Stimulated activated CD8-positive, alpha-beta memory T cell treated with anti-CD3 and anti-CD28 coated beads, Interleukin-15, amount 100 ng/mL, for 1 hour (primary cell): ENCODE data around the gene DCAF6.

Experiments used
- DNase-seq: peaks from one replicate; pipeline ENCODE4 v3.0.0-alpha.2; 2020; ENCODE audit warnings: low read depth

Gene DCAF6

DNA sequence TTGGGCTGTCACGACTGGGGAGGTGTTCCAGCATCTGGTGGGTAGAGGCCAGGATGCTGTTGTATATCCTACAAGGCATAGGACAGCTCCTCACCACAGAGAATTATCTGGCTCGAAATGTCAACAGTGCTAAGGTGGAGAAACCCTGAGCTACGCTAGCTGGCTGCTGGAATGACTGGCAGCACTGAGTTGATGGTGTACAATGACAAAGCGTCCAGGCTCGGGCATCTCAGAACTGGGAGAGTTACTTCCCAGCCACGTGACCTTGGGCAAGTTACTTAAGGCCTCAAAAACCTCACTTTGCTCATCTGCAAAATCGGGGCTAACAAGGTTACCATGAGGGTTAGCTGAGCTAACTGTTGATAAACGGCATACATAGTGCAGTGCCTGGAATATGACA is 164.9 kb downstream of the DCAF6 start:
- no peak for DNase-seq

DNA sequence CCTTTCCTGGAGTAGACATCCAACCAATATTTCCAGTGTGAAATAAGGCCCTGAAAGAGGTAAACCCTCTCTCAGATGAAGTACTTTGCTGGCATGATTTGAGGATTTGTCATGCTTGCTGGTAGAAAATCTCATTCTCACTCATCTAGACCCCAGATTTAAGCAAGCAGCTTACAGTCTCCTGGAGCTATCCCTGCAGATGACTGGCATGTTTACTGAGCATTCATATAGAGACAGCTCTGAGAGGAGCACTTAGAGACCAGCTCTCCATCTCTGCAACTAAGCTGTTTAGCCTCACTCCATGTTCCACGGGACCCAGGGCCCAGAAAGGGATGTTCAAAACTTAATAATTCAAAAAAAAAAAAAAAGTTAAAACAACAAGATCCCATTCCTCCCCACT is 166.0 kb downstream of the DCAF6 start:
- DNase-seq = no peak

DNA sequence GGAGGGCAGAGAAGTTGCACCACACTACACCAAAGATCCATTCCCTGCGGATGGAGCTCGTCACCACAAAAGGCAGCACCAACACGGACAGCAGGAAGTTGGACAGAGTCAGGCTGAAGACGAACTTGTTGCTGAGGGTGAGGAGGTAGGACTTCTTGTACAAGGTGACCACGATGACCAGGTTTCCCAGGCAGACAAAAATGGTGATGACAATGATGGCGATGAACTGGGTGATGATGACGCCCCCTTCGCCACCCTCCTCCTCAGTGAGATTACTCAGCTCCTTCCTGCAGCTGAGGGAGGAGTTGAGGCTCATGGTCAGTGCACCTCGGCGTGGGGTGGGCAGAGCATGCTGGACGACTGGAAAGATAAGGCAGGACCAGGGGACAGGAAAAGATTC is 168.1 kb downstream of the DCAF6 start:
- DNase-seq = no peak

DNA sequence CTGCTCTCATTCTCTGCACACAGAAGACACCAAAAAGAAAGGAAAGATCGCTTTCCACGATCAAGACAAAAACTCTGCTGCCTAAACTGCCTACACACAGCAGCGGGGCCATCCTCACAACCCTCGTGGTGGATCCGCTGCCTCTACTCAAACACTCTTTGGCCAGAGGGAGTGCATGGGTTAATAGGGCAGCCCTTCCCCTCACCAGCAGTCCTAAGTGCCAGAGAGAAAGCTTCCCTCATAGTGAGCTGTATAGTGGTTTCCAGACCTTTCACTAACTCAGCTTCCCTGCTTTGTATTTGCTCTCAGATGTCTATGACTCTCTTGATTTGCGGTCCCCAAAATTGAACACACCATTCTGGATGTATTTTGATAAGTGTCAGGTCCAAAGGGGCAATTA is 169.4 kb downstream of the DCAF6 start:
- DNase-seq = no peak

DNA sequence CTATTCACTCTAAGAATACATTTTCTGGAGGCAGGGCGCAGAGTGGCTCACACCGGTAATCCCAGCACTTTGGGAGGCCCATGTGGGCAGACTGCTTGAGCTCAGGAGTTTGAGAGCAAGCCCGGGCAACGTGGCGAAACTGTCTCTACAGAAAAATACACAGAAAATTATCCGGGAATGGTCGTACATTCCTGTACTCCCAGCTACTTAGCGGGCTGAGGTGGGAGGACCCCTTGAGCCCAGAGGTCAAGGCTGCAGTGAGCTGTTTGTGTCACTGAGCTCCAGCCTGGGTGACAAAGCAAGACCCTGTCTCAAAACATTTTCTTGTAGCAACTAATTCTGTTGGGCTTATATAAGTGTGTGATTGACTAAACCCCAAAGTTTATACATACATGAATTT is 169.8 kb downstream of the DCAF6 start:
- no peak for DNase-seq

DNA sequence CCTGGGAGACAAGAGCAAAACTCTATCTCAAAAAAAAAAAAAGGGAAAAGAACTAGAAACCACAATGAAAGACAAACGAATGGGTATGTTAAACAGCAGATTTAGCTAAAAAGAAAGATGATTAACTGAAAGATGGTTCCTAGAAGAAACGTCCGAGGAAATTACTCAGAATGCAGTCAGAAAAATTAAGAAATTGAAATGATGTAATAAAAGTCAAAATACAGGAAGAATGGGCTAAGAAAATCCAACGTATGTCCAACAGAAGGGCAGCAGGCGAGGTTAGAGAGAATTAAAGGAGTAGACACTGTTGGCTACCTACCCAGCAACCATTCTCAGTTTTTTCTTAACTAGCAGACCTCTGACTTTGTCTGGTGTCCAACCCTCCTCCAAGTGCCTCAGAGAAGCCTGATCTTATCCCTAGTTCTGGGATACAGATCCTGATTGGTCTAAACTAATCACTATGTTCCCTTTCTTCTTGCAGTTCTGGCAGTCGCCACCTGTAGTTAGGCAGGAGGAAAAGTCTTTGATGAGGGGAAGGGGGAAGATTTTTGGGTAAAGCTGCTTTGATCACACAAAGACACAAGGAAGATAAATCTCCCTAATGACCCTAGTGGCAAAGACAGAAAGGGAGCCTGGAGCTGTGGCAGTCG is 174.5 kb downstream of the DCAF6 start:
- no peak for DNase-seq

DNA sequence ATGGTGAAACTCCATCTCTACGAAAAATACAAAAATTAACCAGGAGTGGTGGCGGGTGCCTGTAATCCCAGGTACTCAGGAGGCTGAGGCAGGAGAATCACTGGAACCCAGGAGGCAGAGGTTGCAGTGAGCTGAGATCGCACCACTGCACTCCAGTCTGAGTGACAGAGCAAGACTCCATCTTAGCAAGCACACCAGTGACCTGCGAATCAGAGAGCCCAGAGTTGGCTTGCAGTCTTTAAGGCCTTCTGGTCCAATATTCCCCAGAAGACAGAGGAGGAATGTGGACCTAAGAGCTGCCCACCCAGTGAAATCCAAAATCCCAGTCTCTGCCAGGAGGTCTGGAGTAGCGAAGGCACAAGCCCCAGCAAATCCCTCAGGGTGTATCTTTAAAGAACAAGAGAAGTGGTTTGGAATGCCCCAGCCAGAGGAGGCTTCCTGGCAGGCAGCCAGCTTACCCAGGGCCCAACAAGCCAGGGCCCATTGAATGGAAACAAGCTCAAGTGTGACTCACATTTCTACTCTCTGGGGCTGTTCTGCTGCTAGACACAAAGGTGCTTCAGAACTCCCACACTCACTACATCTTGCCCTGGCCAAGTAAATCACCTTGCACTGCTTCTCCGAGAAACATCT is 176.3 kb downstream of the DCAF6 start:
- DNase-seq = no peak

DNA sequence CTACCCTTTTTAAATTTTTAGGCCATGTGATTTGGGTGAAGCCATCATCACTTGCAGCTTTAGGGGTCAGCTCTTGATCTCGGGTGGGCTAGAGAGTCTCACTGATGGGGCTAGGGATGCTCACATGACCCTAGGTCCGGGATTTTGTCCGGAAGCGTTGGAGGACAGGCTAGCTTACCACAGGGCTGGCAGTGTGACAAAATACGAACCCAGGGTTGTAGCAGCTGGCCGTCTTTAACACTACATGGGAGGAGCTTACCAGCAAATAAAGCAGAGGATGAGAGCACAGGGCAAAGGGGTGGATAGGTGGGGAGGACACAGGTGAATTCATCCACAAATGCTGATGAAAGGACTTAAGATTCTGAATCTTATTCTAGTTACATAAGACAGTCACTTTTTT is 178.4 kb downstream of the DCAF6 start:
- DNase-seq = no peak

DNA sequence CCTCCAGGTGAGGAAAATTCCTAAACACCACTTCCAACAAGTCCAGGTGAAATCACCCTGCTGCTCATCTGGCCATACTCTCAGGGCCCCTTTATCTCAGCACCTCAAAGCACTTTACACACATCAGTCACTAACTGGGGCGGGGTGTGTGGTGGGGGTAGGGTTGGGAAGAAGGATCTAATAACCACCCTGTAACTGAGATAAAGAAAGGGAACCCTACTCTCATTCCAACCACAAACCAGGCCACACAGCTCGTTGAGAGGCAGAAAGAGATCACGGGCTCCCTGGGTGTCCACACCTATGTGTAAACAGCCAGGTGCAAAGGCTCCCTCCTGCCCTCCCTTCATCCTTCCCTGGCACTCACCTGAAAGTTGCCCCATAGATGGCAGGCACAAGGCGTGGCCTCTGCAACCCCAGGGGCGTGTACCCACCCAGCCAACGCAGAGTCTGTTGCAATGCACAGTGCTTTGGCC is 179.9 kb downstream of the DCAF6 start:
- DNase-seq = no peak

DNA sequence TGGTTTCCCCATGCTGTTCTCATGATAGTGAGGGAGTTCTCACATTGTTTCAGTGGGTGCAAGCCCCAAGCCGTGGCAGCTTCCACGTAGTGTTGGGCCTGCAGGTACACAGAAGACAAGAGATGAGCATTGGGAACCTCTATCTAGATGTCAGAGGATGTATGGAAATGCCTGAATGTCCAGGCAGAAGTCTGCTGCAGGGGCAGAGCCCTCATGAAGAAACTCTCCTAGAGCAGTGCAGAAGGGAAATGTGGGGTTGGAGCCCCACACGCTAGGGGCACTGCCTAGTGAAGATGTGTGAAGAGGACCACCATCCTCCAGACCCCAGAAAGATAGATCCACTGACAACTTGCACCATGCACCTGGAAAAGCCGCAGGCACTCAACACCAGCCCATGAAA is 183.3 kb downstream of the DCAF6 start:
- DNase-seq = no peak

DNA sequence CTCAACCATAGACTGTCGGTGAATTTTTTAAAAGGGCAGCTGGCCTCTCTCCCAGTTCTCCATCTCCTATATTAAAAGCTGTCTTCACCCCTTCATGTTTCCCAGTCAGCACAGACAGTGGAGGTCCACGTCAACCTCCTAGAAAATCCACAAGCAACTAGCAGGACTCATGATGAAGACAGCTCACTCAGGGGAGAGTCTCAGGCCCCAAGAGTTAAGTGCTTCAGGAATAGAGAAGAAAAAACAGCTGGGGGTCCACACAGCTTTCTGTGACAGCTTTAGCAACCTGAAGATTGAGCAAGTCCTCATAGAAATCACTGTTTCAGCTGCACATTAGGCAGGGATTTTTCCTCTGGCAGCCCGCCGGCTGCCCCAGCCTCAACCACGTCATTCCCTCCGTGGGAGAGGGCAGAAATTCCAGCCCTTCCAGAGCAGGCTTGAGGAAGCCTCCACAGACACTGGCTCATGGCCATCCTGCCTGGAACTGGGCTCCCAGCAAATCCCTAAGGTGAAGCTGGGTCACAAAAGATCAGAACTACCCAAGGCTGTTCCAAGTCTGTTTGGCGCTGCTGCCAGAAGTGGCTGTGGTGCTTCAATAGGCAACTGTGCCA is 185.0 kb downstream of the DCAF6 start:
- no peak for DNase-seq

DNA sequence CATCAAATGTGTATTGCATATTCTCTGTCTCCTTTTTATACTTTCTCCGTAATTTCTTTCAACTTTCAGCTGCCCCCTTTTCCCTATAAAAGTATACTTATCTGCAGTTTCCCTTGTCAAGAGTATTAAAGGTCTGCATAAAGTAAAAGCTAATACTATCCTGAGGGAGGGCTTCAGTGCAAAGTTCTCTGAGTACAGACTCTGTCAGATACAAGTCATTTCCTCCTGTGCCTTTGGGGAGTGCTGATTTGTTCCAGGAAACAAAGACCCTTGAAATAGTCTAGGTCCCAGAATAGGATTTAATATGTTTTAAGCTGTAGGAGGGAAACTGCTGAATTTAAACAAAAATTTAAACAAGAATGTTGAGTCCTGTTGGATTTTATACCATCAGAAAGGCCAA is 188.6 kb downstream of the DCAF6 start:
- DNase-seq = no peak
